Non-pigmented ciliary epithelial cell (primary cell): ENCODE results near the gene ANGEL1.

Source experiments
- DNase-seq: peaks from one replicate; pipeline ENCODE4 v3.0.0-alpha.2; 2010; ENCODE audit warnings: low read depth

The ANGEL1 gene

DNA sequence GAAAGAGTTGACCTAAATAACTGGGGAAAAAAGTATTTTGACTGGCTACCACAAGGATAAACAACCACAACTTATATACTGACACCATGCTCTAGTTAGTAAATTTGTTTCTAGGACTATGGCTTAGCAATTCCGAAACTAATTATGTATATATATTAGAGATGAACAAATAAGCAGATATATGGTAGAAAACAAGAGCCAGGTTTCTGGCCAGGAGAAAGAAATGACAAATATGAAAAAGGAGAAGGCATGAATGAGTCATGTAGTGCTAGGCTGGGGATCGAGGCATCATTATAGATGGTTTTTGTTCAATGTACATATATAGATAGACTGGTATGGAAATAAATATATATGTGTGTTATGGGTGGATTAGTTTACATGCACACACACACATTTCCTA is 8.0 kb upstream of the ANGEL1 start:
- DNase-seq = no peak

DNA sequence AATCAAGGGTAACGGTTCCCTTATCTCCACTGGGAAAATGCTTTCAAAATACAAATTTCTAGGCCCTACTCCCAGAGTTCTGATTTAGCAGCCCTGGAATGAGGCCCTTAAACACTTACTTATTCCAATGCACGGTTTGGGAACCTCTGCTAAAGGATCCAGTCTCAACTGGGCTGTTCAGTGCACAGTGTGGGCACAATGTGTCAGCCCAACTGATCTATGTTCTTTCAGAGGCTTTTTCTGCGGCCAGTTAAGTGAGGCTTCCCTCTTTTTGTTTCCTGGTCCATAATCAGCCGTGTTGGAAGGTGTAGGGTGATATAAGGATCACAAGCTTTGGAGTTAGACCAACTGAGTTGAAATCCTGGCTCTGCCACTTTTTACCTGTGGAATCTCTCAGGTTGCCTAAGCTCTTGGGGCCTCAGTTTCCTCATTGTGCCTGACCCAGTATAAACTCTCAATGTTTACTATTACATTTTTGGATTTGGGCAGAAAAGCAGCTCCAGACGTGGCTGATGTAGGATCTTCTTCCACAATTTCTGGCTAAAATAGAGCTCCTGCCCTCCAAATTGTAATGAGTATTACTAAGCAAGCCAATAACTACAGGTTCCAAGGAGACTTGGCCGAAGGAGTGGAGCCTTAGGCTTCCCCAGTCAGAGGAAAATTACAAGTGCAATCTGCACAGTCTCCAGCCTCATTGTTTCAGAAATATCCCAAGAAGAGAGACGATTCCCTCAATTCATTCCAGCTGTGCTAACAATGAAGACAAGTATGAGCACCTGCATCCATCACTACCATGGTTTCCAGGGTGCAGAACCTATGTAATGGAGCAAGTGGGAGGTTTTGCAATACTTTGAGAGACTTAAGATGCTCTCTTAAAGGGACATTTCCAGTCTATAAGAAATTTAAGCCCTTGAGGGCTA is 2.3 kb upstream of the ANGEL1 start:
- DNase-seq = no peak

DNA sequence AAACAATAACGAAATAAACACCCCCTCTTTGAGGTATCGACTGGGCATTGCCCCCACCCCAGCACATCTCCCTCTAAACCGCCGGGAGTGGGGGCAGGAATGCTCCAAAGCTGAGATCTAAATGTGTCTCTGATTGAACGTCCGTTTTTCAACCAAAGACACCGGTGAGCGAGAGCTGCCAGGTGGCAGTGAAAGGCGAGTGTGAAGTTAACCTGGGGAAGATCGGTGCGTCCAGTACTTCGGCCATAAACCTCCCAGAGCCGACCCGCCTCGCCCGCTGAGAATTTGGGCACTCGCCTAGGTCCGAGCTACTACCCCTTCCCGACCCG is 625 bp downstream of the ANGEL1 start:
- no peak for DNase-seq

DNA sequence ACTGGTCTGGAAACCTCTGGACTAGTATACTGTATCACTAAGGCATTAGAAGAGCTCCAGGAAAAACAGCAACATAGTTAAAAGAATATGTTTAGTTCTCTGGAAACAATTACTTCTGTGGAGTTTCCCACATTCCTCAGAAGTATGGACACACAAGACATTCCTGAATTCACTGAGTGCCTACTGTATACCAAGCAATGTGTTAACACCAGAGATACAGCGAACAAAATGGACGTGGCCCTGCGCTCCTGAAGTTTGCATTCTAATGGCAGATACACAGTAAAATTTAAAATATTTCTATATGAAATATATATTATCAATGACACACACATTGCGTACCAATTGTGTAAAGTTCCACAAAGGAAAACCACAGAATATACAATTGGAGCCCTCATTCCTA is 1.1 kb downstream of the ANGEL1 start:
- DNase-seq = no peak

DNA sequence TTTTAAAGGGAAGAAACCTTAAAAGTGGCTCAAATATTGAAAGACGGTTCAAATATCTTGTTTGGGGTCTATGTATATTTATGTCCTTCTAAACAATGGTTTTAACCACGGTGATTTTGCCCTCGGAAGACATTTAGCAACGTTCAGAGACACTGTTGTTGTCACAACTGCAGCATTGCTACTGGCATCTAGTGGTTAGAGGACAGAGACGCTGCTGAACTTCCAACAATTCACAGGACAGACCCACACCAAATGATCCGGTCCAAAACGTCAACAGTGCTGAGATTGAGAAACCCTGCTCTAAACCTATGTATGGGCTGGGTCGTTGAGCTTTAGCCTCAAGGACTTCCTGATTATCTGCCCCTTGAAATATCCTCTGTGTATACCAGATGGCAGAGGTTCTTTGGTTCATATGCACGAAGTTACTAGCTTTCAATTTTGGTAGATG is 1.7 kb downstream of the ANGEL1 start:
- DNase-seq = no peak

DNA sequence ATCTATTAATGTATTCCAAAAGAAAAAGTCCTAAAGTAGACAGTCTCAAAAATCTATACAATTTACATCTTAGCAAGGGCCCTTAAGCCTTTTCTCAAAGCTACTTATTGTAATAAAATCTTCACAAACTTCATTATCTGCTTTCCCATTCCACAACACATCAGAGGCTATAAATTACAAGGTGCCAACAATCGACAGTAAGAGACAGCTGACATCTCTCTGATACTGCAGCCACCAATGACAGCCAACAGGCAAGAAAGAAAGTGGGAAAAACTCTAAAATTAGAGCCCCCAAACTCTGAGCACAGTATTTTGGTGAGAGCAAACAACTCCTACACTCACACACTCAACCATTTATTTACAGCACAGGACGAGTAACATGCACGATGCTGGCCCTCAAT is 2.2 kb downstream of the ANGEL1 start:
- DNase-seq = no peak

DNA sequence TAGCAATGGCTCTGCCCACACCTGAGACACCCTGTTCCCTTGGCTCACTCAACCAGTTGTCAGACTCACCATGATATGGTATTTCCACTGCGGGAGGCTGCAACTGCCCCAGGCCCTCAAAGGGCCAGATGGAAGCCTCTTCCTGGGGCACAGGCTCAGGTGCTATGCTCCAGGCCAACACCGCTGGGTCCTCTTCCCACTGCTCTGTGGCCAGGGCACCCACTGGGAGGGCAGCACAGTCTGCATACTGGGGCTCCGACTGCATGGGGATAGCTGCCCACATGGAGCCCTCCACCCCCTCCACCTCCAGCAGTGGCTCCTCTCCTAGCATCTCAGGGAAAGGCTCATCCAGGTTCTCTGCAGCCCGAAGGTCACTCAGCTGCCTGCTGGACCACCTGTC is 3.7 kb downstream of the ANGEL1 start:
- DNase-seq = no peak

DNA sequence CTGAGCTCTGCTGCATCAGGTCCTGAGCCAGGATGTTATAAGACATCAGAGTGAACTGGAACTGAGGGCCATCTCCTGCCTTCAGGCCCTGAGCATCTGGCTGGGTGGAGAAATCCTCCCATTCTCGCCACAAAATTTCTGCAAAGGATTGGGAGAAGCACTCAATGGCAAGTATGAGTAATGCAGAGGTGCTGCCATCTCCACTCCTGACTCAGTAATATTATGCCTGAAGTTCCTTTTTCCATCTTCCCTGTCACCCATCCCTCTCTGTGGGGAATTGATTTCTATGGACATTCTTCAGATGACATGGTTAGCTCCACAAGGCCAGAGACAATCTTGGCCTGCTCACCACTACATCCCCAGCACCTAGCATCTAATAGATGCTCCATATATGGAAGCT is 4.7 kb downstream of the ANGEL1 start:
- no peak for DNase-seq

DNA sequence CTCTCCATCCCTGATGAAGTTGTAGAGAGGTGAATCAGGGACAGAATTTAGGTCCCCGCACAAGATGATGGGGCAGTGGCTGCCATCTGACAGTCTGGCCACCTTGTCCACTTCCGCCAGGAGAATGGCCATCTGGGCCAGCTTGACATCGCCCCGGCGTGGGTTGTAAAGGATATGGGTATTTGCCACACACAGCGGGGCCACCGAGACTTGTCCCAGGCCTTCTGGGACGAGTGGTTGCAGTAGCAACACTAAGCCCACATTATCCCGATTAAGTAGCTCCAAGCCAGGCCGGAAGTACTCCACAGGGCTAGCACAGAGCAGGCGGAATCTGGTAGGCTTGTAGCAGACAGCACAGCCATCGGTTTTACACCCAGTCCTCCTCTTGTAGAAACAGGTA is 6.2 kb downstream of the ANGEL1 start:
- DNase-seq = no peak

DNA sequence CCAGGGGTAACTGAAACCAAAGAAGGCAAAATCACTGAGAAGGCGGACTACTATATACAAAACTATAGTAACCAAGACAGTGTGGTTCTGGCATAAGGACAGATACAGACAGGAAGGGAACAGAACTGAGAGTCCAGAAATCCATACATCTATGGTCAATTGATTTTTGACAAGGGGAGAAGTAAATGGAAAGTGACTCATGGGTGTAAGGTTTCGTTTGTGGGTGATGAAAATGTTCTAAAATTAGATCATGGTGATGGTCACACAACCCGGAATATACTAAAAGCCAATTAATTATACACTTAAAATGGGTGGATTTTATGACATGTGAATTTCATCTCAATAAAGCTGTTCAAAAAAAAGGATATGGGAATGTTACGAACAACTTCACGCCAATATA is 18.7 kb downstream of the ANGEL1 start:
- no peak for DNase-seq

DNA sequence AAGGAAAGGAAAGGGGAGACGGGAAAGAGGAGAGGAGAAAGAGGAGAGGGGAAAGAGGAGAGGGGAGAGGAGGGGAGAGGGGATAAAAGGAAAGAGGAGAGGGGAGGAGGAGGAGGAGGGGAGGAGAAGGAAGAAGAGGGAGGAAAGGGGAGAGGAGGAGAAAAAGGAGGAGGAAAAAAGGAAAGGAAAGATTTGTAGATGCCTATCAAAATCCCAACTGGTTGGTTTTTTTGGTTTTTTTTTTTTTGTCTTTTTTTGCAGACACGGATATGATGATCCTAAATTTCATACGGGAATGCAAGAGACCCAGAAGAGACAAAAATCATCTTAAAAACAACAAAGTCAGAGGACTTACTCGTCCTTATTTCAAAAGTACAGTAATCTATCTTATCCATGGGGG is 19.4 kb downstream of the ANGEL1 start:
- DNase-seq = no peak

DNA sequence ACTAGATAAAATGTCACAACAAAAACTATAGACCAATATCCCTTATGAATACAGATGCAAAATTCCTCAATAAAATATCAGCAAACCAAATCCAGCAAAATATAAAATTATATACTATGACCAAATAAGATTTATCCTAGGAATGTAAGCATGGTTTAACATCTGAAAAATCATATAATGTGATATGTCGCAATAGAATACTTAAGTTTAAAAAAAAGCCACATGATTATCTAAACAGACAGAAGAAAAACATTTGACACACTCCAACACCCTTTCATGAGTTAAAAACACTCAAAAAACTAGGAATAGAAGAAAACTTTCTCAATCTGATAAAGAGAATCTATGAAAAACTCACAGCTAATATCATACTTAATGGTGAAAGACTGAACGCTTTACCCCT is 20.3 kb downstream of the ANGEL1 start:
- no peak for DNase-seq

DNA sequence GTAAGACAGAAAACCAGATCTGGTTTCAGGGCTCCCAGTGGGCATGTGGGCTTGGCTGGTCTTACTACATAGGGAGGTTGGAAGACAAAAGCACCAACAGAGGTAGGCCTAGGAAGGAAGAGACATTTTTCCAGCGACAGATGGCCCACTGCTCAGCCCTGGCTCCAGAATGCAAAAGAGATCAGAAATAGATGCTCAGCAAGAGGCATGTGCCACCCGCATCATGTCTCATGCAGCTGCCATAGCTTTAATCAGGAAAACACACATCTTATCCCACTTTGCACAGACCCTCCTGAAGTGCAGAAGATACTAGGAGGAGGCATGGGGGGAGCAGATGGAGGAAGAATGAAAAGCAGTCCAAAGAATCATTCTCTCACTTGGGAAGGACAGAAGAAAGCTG is 26.1 kb downstream of the ANGEL1 start:
- no peak for DNase-seq

DNA sequence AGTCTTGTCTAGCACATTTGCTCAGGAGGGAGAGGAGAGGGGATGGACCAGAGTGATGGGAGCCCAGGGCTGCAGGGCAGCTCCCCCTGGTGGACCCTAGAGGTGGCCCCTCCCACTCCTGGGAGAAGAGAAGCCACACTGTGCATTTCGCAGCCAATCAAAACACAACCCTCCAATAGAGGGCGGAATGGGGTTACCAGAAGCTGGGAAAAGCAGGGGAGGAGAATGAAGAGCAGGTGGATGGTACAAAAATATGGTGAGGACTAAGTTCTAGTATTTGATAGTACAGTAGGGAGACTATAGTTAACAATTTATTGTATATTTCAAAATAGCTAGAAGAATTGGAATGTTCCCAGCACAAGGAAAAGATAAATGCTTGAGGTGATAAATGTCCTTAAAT is 27.8 kb downstream of the ANGEL1 start:
- DNase-seq = no peak

DNA sequence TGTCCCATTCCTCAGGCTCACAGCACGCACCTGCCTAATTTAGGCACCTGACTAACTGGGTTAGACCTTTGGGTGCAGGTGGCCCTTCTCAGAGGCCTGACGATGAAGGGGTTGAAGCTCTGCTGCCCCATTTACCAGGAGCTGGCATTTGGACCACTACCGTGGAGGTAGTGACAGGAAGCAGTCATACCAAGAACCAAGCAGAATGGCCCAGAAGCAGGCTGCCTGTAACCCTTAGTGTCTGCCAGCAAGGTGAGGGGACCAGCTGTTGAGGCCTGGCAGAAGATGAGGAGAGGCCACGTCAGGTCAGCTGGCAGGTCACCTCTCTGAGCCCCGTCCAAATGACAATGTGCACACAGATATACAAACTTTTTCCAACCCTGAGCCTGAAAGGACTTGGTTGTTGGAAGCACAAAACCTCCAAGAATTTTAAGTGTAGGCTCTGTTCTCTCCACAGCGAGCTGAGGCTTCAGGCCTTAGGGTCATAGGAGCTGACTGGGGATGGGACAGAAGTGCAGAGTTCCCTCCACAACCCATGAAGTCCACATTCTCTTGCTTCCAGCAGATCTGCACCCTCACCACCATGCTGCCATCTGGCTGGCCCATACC is 28.3 kb downstream of the ANGEL1 start:
- DNase-seq = no peak

DNA sequence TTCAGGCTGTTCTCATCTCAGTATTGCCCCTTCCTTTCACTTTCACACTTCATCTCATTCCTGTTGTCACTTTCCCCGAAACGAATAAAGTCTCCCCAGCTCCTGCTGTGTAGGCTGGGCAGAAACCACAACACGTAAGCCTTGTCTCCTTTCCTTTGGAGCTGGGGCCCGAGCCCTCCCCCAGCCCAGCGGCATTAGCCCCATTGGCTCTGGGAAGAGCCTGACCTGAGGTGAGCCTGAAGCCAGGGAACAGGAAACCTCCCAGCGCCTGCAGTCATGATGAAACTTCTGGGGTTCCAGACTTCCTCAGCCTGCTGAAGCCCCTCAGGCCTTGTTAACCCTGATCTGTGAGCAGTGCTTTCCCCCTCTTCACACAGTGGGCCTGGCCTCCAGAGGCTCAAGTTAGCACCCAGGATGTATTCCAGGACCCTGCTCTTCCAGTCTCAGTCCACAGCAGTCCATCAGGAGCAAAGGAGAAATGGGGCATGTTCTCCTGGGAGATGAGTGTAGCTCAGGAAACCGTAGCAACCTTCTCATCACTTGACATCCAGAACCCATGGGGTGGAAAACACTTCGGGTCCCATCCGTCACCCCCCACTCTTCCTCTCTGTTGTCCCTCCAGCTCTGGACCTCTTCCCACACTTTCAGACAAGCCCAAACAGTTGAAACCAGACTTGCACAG is 29.7 kb downstream of the ANGEL1 start:
- no peak for DNase-seq

DNA sequence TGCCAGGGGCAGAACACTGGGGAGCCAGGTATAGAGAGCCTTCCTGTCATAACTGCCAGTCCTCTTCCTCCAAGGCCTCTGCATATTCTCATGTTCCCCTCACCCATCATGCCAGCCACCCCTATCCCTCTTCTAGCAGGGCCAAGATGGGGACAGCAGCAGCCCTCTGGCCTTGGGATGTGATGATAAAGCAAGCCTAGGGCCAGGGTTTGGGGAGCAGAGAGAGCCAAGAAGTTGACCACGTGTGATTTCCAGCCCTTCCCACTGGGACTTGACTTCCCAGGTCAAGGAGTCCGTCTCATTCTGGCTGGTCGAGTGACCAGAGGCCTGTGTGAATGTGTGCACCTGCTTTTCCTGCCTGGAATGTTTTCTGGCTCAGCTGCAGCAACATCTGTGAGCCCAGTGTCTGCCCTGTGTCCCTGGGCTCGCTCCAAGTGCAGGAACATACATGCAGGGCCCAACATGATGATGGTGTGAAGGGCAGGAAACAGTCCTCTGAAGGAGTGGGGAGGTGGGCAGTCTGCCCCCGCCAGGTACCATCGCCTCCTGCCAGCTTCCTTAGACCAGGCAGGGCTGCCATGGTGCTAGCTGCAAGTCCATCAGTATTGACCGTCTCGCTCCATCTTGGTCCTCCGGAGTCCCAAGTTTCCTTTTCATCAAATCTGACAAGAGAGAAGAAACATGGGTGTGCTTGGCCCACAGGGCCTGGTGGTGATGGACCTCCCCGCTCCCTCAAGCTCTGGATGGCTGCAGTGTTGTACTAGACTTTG is 30.4 kb downstream of the ANGEL1 start:
- DNase-seq = no peak

DNA sequence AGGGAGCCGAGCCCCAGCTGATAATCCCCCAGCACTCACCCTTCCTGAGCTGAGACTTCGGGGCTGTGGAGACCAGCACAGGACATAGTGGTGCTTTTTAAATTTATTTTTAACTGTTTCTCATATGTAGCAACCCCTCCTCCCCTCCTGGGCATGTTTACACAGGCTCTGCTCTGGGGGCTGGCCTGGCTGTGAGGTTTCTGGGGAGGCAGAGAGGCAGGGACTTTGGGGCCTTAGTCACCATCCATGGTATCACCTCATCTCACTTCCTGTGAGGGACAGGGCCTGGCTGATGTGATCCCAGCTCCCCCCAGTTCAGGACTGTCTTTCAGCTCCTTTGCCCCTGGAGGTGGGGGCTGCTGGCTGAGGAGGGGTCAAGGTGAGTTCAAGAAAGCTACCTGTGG is 31.0 kb downstream of the ANGEL1 start:
- no peak for DNase-seq

DNA sequence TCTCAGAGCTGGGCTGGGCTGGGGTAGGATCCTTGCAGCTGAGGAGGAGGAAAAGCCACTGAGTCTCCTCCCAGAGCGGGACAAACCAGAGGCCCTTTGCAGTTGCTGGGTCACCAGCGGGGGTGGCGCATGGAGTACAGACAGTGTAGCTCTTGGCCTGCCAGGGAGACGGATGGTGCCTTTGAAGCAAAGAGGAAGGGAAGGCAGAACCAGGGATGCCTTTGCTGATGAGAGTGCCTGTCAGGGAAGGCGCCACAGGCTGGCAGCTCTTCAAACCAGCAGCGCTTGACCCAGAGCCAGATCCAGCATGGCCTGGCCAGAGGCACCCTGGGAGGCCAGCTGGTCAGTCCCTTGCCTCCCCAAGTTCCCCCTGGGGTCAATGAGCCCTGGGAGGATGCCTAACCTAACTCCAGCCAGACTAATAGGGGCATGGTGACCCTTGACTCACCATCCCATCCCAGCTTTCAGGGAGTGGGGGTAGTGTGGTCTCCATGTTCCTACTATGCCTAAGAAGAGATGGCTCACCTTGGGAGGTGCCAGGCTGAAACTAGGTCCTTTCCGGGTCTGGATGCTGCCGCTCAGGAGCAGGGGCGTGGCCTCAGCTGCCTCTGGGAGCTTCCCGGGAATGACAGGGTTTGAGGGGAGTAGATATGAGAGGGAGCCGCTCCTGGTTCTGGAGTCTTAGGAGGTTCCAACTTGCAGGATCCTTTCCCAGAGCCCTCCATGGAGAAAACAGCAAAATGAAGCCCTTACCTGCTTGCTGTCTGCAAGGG is 31.6 kb downstream of the ANGEL1 start:
- DNase-seq = no peak

DNA sequence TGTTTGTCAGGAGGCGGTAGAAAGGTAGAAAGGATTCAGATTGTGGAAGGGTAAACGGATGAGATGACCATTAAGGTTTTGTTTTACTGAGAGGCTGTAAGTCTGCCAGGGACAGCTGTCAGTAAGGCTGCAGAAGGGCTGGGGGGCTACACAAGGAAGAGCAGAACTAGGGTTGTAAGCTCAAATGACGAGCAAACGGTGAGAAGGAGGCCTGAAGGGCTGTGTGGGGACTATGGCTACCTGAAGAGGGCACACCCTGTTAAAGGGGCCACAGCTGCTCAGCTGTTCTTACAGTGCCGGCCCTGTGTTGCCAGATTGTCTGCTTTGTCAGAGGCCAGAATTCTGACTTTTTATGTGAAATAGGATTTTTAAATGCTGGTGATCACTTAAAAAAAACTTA is 32.3 kb downstream of the ANGEL1 start:
- DNase-seq = no peak

DNA sequence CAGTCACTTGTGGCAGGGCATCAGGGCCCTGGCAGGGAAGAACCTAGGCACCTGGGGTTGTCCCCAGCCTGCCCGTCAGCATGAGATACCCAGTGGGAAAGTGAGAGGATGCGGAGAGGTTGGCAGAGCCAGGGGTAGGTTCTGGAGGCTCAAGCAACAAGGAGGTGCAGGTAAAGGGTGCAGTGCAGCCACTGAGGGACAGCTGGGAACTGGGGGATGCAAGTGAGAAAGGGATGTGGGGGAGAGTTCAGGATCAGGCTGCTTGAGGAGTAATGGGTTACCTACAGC is 32.7 kb downstream of the ANGEL1 start:
- DNase-seq = no peak
